ENCODE data around the gene LDLRAD3. TPM values are rescaled to one million over a fixed set of nuclear protein-coding genes. Genes with fewer than 3 reads are reported as not detected.

LDLRAD3 gene
- total RNA-seq, 4 donors from 2014 or later, result 10.2 to 41.9 (median 19.8) TPM

GRCh38 chr11:35982061-35982460, 38.2 kb downstream of the LDLRAD3 start:
- Histone ChIP-seq H3K4me3 (no peak overlapping the region), H3K36me3 (no peaks in the 10 kb centered on the region), H3K27ac (peak overlapping the region in 1 of 2 donors; percentile 1), H3K27me3 (no peaks in the 10 kb centered on the region), H3K9me3 (no peaks in the 10 kb centered on the region), H3K4me1 (no peaks in the 10 kb centered on the region)
- intact Hi-C loops (cut with DNase I; ENCODE audit: low total_unique reads), result no loop called here
- DNase-seq, result no peak
- no peak for TF ChIP-seq POLR2A (IDR thresholded peaks at IDR 0.05)
- TF ChIP-seq, protein P1, sequence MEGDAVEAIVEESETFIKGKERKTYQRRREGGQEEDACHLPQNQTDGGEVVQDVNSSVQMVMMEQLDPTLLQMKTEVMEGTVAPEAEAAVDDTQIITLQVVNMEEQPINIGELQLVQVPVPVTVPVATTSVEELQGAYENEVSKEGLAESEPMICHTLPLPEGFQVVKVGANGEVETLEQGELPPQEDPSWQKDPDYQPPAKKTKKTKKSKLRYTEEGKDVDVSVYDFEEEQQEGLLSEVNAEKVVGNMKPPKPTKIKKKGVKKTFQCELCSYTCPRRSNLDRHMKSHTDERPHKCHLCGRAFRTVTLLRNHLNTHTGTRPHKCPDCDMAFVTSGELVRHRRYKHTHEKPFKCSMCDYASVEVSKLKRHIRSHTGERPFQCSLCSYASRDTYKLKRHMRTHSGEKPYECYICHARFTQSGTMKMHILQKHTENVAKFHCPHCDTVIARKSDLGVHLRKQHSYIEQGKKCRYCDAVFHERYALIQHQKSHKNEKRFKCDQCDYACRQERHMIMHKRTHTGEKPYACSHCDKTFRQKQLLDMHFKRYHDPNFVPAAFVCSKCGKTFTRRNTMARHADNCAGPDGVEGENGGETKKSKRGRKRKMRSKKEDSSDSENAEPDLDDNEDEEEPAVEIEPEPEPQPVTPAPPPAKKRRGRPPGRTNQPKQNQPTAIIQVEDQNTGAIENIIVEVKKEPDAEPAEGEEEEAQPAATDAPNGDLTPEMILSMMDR (IDR thresholded peaks at IDR 0.05), result no peak

DNA sequence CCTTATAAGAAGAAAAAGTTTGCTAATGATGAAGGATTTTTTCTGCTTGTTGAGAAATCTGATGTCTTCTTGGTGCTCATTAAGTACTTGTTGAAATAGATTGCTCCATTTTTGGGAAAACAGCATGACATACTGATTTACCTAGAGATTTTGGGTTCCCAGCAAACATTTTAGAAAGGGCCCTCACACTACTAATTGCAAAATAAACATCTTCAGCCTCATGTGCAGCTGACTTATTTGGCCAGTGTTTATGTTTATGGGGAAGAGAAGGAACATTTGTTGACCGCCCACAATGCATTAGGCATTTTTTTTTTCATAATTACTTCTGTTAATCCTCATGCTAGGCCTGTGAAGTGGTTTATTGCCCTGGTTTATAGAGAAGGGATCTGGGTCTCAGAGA, 40.1 kb downstream of the LDLRAD3 start:
- intact Hi-C loops (cut with DNase I; ENCODE audit: low total_unique reads), result no loop called here
- no peak overlapping the region for H3K4me3 ChIP-seq
- DNase-seq, result no peak
- no peaks in the 10 kb centered on the region for H3K9me3 ChIP-seq
- H3K36me3 ChIP-seq, result no peaks in the 10 kb centered on the region
- no peak for TF ChIP-seq POLR2A (IDR thresholded peaks at IDR 0.05)
- TF ChIP-seq, protein P1 (IDR thresholded peaks at IDR 0.05), result no peak
- H3K27ac ChIP-seq, result no peak overlapping the region
- no peaks in the 10 kb centered on the region for H3K27me3 ChIP-seq
- H3K4me1 ChIP-seq, result no peaks in the 10 kb centered on the region

- Histone ChIP-seq H3K27ac (no peak overlapping the region), H3K4me3 (no peak overlapping the region), H3K9me3 (no peaks in the 10 kb centered on the region), H3K4me1 (no peaks in the 10 kb centered on the region), H3K27me3 (no peaks in the 10 kb centered on the region), H3K36me3 (no peaks in the 10 kb centered on the region)
- intact Hi-C loops (cut with DNase I; ENCODE audit: low total_unique reads), result no loop called here
- no peak for TF ChIP-seq POLR2A (IDR thresholded peaks at IDR 0.05)
- TF ChIP-seq, protein P1 (IDR thresholded peaks at IDR 0.05), result no peak
- no peak for DNase-seq
Measured at GRCh38 chr11:35986947-35987346, 43.1 kb downstream of the LDLRAD3 start.

DNA sequence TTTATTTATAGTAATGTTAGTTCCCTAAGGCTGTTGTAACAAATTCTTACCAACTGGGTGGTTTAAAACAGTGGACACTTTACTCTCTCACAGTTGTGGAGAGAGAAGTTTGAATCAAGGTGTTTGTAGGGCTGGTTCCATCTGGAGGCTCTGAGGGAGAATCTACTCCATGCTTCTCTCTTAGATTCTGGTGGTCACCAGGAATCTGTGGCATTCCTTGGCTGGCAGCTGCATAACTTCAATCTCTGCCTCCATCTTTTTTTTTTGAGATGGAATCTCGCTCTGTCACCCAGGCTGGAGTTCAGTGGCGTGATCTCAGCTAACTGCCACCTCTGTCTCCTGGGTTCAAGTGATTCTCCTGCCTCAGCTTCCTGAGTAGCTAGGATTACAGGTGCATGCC, 46.3 kb downstream of the LDLRAD3 start:
- Histone ChIP-seq H3K9me3 (no peaks in the 10 kb centered on the region), H3K4me3 (no peak overlapping the region), H3K27me3 (no peaks in the 10 kb centered on the region), H3K4me1 (no peaks in the 10 kb centered on the region), H3K27ac (no peak overlapping the region), H3K36me3 (no peaks in the 10 kb centered on the region)
- intact Hi-C loops (cut with DNase I; ENCODE audit: low total_unique reads), result no loop called here
- no peak for TF ChIP-seq POLR2A (IDR thresholded peaks at IDR 0.05)
- TF ChIP-seq, protein P1 (IDR thresholded peaks at IDR 0.05), result no peak
- no peak for DNase-seq

- Histone ChIP-seq H3K27me3 (no peaks in the 10 kb centered on the region), H3K9me3 (no peaks in the 10 kb centered on the region), H3K36me3 (no peaks in the 10 kb centered on the region), H3K4me1 (no peaks in the 10 kb centered on the region), H3K4me3 (no peak overlapping the region), H3K27ac (no peak overlapping the region)
- intact Hi-C loops (cut with DNase I; ENCODE audit: low total_unique reads), result no loop called here
- TF ChIP-seq, protein P1 (IDR thresholded peaks at IDR 0.05), result no peak
- TF ChIP-seq POLR2A (IDR thresholded peaks at IDR 0.05), result no peak
- DNase-seq, result no peak
Measured at GRCh38 chr11:35990816-35991215, 47.0 kb downstream of the LDLRAD3 start.

Data from uterus (tissue), 4 donors.